Right lobe of liver (tissue), 4 donors: ENCODE measurements around the gene LAD1.

Experiments used
- POLR2A ChIP-seq: fragments of 450-650 bp; IDR thresholded peaks from one replicate; pipeline ENCODE4 v1.6.1; 2017; ENCODE audit warnings: antibody characterized with exemption, mild to moderate bottlenecking
- TF ChIP-seq, protein P1 (sequence below), 4 donors: fragments of 200-600 bp in 3 of 4; fragments of 450-650 bp in 1 of 4; IDR thresholded peaks; one replicate each; pipeline versions ENCODE4 v1.5.1 to v1.8.0; 2016 to 2022; ENCODE audit warnings: antibody characterized with exemption in 4 of 4, mild to moderate bottlenecking in 2 of 4
- donor health status: DM: no; HTN: no; CAD: no.
- donor health status: DM: no; HTN: no; CAD: no.
- donor health status: DM: no; HTN: yes; CAD: no.

DNA sequence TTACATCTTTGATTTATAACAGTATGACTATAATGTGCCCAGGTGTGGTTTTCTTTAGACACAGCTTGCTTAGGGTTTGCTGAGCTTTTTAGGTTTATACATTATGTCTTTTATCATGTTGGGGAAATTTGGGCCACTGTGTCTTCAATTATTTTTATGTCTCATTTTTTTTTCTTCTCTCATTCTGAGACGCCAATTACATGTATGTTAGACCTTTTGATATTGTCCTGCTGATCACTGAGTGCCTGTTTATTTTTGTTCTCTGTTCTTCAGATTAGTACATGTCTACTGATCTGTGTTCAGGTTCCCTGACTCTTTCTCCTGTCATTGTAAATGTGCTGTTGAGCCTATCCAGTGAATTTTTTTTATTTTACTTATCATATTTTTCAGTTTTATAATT lies 57.7 kb downstream of the LAD1 start:
- TF ChIP-seq, protein P1, sequence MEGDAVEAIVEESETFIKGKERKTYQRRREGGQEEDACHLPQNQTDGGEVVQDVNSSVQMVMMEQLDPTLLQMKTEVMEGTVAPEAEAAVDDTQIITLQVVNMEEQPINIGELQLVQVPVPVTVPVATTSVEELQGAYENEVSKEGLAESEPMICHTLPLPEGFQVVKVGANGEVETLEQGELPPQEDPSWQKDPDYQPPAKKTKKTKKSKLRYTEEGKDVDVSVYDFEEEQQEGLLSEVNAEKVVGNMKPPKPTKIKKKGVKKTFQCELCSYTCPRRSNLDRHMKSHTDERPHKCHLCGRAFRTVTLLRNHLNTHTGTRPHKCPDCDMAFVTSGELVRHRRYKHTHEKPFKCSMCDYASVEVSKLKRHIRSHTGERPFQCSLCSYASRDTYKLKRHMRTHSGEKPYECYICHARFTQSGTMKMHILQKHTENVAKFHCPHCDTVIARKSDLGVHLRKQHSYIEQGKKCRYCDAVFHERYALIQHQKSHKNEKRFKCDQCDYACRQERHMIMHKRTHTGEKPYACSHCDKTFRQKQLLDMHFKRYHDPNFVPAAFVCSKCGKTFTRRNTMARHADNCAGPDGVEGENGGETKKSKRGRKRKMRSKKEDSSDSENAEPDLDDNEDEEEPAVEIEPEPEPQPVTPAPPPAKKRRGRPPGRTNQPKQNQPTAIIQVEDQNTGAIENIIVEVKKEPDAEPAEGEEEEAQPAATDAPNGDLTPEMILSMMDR (IDR thresholded peaks at IDR 0.05): no peak
- no peak for TF ChIP-seq POLR2A
